Skeletal muscle tissue (tissue), 2 donors: ENCODE measurements around the gene NCSTN. TPM values are rescaled to one million over a fixed set of nuclear protein-coding genes. Genes with fewer than 3 reads are reported as not detected.

Experiments used
- small RNA-seq: library from RNA; depleted of rRNA; stranded (forward); fragments of <200 nt; gene quantifications from one replicate; pipeline ENCODE3, GENCODE V24; 2014
- total RNA-seq: library from RNA; depleted of rRNA; stranded (reverse); fragments of >200 nt; gene quantifications from one replicate; pipeline ENCODE4 v1.2.3, GENCODE V29; 2014

The NCSTN gene
- total RNA-seq, 1 donor from 2014 or later: 53.8 TPM

Small RNA genes within 50 kb of the gene (small RNA-seq; reads per million reads assigned to genes)
- gene RF00019 (not detected), gene RNU4-42P (not detected)

Other genes starting within 250 kb of the NCSTN start
- 11.5 TPM for gene IGSF8, start 244.8 kb upstream of the NCSTN start, total RNA-seq
- gene ATP1A2, start 227.6 kb upstream of the NCSTN start, total RNA-seq: 38.1 TPM
- gene ATP1A4, start 191.8 kb upstream of the NCSTN start, total RNA-seq: under 0.01 TPM
- gene CASQ1, start 152.8 kb upstream of the NCSTN start, total RNA-seq: 616 TPM
- gene PEA15, start 138.0 kb upstream of the NCSTN start, total RNA-seq: 26.1 TPM
- gene DCAF8, start 80.8 kb upstream of the NCSTN start, total RNA-seq: 63.2 TPM
- gene PEX19, start 58.2 kb upstream of the NCSTN start, total RNA-seq: 30.3 TPM
- 211 TPM for gene COPA, start 133 bp upstream of the NCSTN start, total RNA-seq
- not detected for gene NHLH1, start 23.7 kb downstream of the NCSTN start, total RNA-seq
- gene VANGL2, start 57.2 kb downstream of the NCSTN start, total RNA-seq: 2.1 TPM
- gene SLAMF6, start 179.9 kb downstream of the NCSTN start, total RNA-seq: 0.52 TPM
- 3.1 TPM for gene CD84, start 236.1 kb downstream of the NCSTN start, total RNA-seq